HepG2 (cell line): ENCODE measurements around the gene VASN. TPM values are rescaled to one million over a fixed set of nuclear protein-coding genes. Genes with fewer than 3 reads are reported as not detected.

Experiments
- BHLHE40 ChIP-seq: IDR thresholded peaks from 2 replicates; pipeline ENCODE4 v1.6.1; 2011; ENCODE audit warnings: low read length, improper control_type of control experiment
- CHD4 ChIP-seq: fragments of 200-600 bp; sonication (generic); IDR thresholded peaks from 2 replicates; pipeline ENCODE4 v1.7.0; 2017; ENCODE audit warnings: mild to moderate bottlenecking, low read length, borderline replicate concordance
- ERF ChIP-seq: IDR thresholded peaks from 2 replicates; pipeline ENCODE4 v1.6.1; 2018; ENCODE audit warnings: missing biosample characterization, missing genetic modification reagents
- ETV5 ChIP-seq: IDR thresholded peaks from 2 replicates; pipeline ENCODE4 v1.6.1; 2018; ENCODE audit warnings: missing biosample characterization, missing genetic modification reagents, inconsistent platforms, borderline replicate concordance
- HNRNPH1 ChIP-seq: fragments of 200-400 bp; formaldehyde crosslinking; optimal IDR thresholded peaks from 2 replicates; pipeline ENCODE3; 2017; ENCODE audit warnings: mild to moderate bottlenecking, low read depth, low read length
- MTA3 ChIP-seq: sonication (generic); formaldehyde crosslinking; IDR thresholded peaks from 2 replicates; pipeline ENCODE4 v1.4.0; 2020; ENCODE audit warnings: missing genetic modification reagents
- SAFB2 ChIP-seq: sonication (generic); formaldehyde crosslinking; IDR thresholded peaks from 2 replicates; pipeline ENCODE4 v1.5.1; 2020; ENCODE audit warnings: missing genetic modification reagents, low read depth, mild to moderate bottlenecking, borderline replicate concordance
- SRSF9 ChIP-seq: fragments of 200-400 bp; formaldehyde crosslinking; IDR thresholded peaks from 2 replicates; pipeline ENCODE4 v1.6.1; 2018; ENCODE audit warnings: borderline replicate concordance, mild to moderate bottlenecking, low read depth, low read length; ENCODE audit not compliant: insufficient read depth, poor library complexity, severe bottlenecking
- TEAD3 ChIP-seq: optimal IDR thresholded peaks from 2 replicates; pipeline ENCODE3; 2016; ENCODE audit warnings: borderline replicate concordance
- ZFP82 ChIP-seq: sonication (generic); formaldehyde crosslinking; IDR thresholded peaks from 2 replicates; pipeline ENCODE4 v1.5.1; 2020; ENCODE audit warnings: mild to moderate bottlenecking, missing genetic modification reagents, borderline replicate concordance
- ZNF317 ChIP-seq: sonication (generic); formaldehyde crosslinking; IDR thresholded peaks from 2 replicates; pipeline ENCODE4 v1.5.0; 2020; ENCODE audit warnings: mild to moderate bottlenecking, missing genetic modification reagents
- ZNF350 ChIP-seq: sonication (generic); formaldehyde crosslinking; IDR thresholded peaks from 2 replicates; pipeline ENCODE4 v1.4.0; 2020; ENCODE audit warnings: mild to moderate bottlenecking, low read depth, missing genetic modification reagents, borderline replicate concordance
- polyA plus RNA-seq, 8 experiments: library from polyadenylated mRNA; depleted of rRNA in 3 of 8; stranded (reverse) in 7 of 8; unstranded in 1 of 8; fragments of >200 nt; fragmentation: Illumina TruSeq in 4 of 8; extraction: Trizol in 4 of 8; gene quantifications; 2 replicates each; pipeline versions ENCODE4 v1.2.1 to v1.2.3, GENCODE V29; 2011 to 2016; ENCODE audit warnings: low read depth in 4 of 8, missing spikeins in 1 of 8, mixed read lengths in 1 of 8; ENCODE audit not compliant: insufficient read depth in 1 of 8
- total RNA-seq, 5 experiments: library from RNA; depleted of rRNA; stranded (reverse); fragments of >200 nt; fragmentation: Illumina TruSeq; extraction: Trizol; gene quantifications; 2 replicates each; pipeline ENCODE4 v1.2.3, GENCODE V29; 2016; ENCODE audit warnings: low read depth in 1 of 5
- TF ChIP-seq, protein P1 (sequence below): sonication (generic); formaldehyde crosslinking; conservative IDR thresholded peaks from 2 replicates; pipeline ENCODE4 v1.4.0; 2020; ENCODE audit warnings: missing genetic modification reagents
- TF ChIP-seq, protein P2 (sequence below): sonication (generic); formaldehyde crosslinking; IDR thresholded peaks from 2 replicates; pipeline ENCODE4 v1.4.0; 2020; ENCODE audit warnings: mild to moderate bottlenecking, missing genetic modification reagents
- TF ChIP-seq, protein P3 (sequence below): IDR thresholded peaks from 2 replicates; pipeline ENCODE4 v1.6.1; 2012; ENCODE audit warnings: low read length, improper control_type of control experiment
- TF ChIP-seq, protein P4 (sequence below): IDR thresholded peaks from 2 replicates; pipeline ENCODE4 v1.6.1; 2016; ENCODE audit warnings: low read depth, control low read depth
- TF ChIP-seq, protein P5 (sequence below): sonication (generic); formaldehyde crosslinking; IDR thresholded peaks from 2 replicates; pipeline ENCODE4 v1.4.0; 2020; ENCODE audit warnings: mild to moderate bottlenecking, missing genetic modification reagents
- TF ChIP-seq, protein P6 (sequence below): sonication (generic); formaldehyde crosslinking; IDR thresholded peaks from 2 replicates; pipeline ENCODE4 v1.9.0; 2022; ENCODE audit warnings: low read depth, missing genetic modification reagents

VASN gene
- total and polyA plus RNA-seq, 2 of the 13 experiments (the other 11 are each of a cell fraction or from before 2014, with no cell fraction given) = 8.4 to 18.2 TPM

DNA sequence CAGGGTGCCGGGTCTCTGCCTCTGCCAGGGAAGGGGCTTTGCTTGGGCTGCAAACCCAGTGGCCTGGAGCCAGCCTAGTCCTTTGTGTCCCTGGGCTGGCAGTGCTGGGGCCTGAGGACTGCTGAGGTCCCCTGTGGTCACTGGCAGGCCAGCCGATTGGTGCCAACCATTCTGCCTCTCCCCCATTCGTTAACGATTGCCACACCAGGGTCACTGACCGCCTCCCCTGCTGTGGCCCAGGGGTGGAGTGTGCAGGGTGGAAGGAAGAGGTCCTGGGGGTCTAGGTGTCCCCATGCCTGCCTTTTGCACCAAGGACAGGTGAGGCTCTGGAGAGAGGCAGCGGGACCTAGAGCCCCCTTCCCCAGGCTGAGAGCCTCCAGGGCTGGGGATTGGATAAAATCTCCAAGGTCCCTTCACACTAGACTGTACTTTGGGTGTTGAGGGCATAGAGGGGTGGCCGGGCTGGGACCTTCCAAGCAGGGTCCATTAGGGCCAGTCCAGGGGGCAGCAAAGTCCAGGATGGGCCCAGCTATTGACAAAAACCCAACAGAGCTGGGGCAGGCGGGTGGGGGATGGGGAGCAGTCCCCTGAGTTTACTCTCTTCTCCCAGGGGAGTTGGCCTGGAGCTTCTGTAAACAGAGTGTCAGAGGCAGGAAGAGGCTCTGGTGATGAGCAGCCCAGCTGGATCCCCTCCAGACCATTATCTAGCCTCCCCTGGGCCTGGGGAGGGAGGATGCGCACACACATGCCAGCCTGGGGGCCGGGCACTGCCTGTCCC is 1.1 kb downstream of the VASN start (continued):
- TF ChIP-seq, protein P1, sequence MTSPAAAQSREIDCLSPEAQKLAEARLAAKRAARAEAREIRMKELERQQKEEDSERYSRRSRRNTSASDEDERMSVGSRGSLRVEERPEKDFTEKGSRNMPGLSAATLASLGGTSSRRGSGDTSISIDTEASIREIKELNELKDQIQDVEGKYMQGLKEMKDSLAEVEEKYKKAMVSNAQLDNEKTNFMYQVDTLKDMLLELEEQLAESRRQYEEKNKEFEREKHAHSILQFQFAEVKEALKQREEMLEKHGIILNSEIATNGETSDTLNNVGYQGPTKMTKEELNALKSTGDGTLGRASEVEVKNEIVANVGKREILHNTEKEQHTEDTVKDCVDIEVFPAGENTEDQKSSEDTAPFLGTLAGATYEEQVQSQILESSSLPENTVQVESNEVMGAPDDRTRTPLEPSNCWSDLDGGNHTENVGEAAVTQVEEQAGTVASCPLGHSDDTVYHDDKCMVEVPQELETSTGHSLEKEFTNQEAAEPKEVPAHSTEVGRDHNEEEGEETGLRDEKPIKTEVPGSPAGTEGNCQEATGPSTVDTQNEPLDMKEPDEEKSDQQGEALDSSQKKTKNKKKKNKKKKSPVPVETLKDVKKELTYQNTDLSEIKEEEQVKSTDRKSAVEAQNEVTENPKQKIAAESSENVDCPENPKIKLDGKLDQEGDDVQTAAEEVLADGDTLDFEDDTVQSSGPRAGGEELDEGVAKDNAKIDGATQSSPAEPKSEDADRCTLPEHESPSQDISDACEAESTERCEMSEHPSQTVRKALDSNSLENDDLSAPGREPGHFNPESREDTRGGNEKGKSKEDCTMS (CRISPR knock-in tag) = no peak
- TF ChIP-seq, protein P2, sequence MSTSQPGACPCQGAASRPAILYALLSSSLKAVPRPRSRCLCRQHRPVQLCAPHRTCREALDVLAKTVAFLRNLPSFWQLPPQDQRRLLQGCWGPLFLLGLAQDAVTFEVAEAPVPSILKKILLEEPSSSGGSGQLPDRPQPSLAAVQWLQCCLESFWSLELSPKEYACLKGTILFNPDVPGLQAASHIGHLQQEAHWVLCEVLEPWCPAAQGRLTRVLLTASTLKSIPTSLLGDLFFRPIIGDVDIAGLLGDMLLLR (CRISPR knock-in tag) = no peak
- TF ChIP-seq, protein P3, sequence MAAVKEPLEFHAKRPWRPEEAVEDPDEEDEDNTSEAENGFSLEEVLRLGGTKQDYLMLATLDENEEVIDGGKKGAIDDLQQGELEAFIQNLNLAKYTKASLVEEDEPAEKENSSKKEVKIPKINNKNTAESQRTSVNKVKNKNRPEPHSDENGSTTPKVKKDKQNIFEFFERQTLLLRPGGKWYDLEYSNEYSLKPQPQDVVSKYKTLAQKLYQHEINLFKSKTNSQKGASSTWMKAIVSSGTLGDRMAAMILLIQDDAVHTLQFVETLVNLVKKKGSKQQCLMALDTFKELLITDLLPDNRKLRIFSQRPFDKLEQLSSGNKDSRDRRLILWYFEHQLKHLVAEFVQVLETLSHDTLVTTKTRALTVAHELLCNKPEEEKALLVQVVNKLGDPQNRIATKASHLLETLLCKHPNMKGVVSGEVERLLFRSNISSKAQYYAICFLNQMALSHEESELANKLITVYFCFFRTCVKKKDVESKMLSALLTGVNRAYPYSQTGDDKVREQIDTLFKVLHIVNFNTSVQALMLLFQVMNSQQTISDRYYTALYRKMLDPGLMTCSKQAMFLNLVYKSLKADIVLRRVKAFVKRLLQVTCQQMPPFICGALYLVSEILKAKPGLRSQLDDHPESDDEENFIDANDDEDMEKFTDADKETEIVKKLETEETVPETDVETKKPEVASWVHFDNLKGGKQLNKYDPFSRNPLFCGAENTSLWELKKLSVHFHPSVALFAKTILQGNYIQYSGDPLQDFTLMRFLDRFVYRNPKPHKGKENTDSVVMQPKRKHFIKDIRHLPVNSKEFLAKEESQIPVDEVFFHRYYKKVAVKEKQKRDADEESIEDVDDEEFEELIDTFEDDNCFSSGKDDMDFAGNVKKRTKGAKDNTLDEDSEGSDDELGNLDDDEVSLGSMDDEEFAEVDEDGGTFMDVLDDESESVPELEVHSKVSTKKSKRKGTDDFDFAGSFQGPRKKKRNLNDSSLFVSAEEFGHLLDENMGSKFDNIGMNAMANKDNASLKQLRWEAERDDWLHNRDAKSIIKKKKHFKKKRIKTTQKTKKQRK = no peak
- TF ChIP-seq ZFP82 (CRISPR knock-in tag) = no peak
- TF ChIP-seq SRSF9 = no peak
- TF ChIP-seq ETV5 (CRISPR knock-in tag) = peak; percentile 52; the same call in 1 of the 2 replicates
- no peak for TF ChIP-seq BHLHE40
- no peak for TF ChIP-seq HNRNPH1
- TF ChIP-seq, protein P4, sequence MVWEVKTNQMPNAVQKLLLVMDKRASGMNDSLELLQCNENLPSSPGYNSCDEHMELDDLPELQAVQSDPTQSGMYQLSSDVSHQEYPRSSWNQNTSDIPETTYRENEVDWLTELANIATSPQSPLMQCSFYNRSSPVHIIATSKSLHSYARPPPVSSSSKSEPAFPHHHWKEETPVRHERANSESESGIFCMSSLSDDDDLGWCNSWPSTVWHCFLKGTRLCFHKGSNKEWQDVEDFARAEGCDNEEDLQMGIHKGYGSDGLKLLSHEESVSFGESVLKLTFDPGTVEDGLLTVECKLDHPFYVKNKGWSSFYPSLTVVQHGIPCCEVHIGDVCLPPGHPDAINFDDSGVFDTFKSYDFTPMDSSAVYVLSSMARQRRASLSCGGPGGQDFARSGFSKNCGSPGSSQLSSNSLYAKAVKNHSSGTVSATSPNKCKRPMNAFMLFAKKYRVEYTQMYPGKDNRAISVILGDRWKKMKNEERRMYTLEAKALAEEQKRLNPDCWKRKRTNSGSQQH (CRISPR knock-in tag) = 0 out of 2 replicates have a peak, but pooled peaks have one; percentile 42
- peak; percentile 61; the same call in 1 of the 2 replicates for TF ChIP-seq CHD4
- no peak for TF ChIP-seq ZNF317
- TF ChIP-seq TEAD3 (CRISPR knock-in tag) = peak; percentile 43
- TF ChIP-seq, protein P5, sequence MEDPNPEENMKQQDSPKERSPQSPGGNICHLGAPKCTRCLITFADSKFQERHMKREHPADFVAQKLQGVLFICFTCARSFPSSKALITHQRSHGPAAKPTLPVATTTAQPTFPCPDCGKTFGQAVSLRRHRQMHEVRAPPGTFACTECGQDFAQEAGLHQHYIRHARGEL = no peak; the same call in 1 of the 2 replicates
- no peak for TF ChIP-seq SAFB2
- TF ChIP-seq MTA3 (CRISPR knock-in tag) = no peak
- TF ChIP-seq ERF (CRISPR knock-in tag) = no peak
- TF ChIP-seq ZNF350 (CRISPR knock-in tag) = peak; percentile 82; the same call in 1 of the 2 replicates
- TF ChIP-seq, protein P6, sequence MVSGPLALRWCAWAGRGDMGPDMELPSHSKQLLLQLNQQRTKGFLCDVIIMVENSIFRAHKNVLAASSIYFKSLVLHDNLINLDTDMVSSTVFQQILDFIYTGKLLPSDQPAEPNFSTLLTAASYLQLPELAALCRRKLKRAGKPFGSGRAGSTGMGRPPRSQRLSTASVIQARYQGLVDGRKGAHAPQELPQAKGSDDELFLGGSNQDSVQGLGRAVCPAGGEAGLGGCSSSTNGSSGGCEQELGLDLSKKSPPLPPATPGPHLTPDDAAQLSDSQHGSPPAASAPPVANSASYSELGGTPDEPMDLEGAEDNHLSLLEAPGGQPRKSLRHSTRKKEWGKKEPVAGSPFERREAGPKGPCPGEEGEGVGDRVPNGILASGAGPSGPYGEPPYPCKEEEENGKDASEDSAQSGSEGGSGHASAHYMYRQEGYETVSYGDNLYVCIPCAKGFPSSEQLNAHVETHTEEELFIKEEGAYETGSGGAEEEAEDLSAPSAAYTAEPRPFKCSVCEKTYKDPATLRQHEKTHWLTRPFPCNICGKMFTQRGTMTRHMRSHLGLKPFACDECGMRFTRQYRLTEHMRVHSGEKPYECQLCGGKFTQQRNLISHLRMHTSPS (CRISPR knock-in tag) = peak; percentile 86
